Measurements from ENCODE around the gene CAMTA1. TPM values are rescaled to one million over a fixed set of nuclear protein-coding genes. Genes with fewer than 3 reads are reported as not detected.

The CAMTA1 gene
- total RNA-seq, 1 donor from 2014 or later = 47.9 TPM

DNA sequence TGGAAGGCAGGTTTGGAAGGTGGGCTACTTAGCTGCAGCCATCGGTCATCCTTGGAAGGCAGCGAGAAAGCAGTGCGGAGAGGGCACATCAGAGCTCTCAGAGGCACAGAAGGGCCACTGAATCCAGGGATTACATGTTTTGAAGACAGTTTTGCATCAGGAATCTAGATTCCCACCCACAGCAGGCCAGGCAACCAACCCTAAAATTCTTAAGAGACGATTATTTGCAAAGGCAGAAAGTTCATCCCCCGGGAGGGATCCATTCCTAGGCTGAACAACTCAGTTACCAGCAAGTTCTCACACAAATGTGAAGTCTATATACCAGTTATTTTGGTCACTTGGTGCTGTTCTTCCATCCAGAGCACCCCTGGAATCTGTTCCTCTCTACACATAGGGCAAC, 528.6 kb downstream of the CAMTA1 start:
- H3K27me3 ChIP-seq (ENCODE audit: low read depth) = no peaks in the 10 kb centered on the region
- H3K27ac ChIP-seq = no peak overlapping the region
- H3K4me3 ChIP-seq = no peak overlapping the region
- no peaks in the 10 kb centered on the region for H3K4me1 ChIP-seq
- no peak for DNase-seq
- TF ChIP-seq CTCF (IDR thresholded peaks at IDR 0.05) = no peak
- no peak for ATAC-seq
- intact Hi-C loops (cut with DNase I) = no loop called here
- no peaks in the 10 kb centered on the region for H3K36me3 ChIP-seq
- H3K9me3 ChIP-seq = peaks cover 1% of the 10 kb centered on the region

DNA sequence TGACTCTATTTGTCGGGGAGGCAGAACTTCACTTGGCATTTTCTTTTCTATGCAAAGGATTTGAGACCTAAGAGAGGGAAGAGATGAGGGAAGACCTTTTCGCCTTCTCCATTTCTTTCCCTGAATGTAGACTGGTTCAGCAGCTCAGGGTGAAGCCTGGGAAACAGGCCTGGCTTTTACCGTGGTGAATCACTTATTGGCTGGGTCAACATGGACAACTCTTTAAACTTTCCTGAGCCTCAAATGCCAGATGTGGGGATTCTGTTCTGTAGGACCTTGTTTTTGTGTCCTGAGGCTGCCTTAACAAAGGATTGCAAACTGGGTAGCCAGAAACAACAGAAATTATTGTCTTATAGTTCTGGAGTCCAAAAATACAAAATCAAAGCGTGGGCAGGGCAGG, 530.1 kb downstream of the CAMTA1 start:
- H3K27ac ChIP-seq = no peak overlapping the region
- H3K4me3 ChIP-seq = no peak overlapping the region
- no peak for TF ChIP-seq CTCF (IDR thresholded peaks at IDR 0.05)
- no peak for ATAC-seq
- intact Hi-C loops (cut with DNase I) = no loop called here
- H3K36me3 ChIP-seq = no peaks in the 10 kb centered on the region
- H3K4me1 ChIP-seq = no peaks in the 10 kb centered on the region
- no peak for DNase-seq
- no peaks in the 10 kb centered on the region for H3K27me3 ChIP-seq (ENCODE audit: low read depth)
- no peaks in the 10 kb centered on the region for H3K9me3 ChIP-seq

DNA sequence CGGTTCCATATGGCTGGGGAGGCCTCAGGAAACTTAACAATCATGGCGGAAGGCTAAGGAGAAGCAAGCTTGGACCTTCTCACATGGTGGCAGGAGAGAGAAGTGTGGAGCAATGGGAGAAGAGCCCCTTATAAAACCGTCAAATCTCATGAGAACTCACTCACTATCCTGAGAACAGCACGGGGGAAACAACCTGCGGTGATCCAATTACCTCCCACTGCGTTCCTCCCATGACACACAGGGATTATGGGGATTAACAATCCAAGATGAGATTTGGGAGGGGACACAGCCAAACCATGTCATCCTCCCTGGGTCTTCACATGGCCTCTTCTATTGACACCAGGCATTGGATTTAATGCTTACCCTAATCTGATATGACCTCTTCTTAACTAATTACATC, 530.7 kb downstream of the CAMTA1 start:
- H3K27me3 ChIP-seq (ENCODE audit: low read depth) = no peaks in the 10 kb centered on the region
- DNase-seq (no peak), ATAC-seq (no peak)
- no peak overlapping the region for H3K27ac ChIP-seq
- H3K9me3 ChIP-seq = no peaks in the 10 kb centered on the region
- intact Hi-C loops (cut with DNase I) = no loop called here
- H3K4me1 ChIP-seq = no peaks in the 10 kb centered on the region
- no peak for TF ChIP-seq CTCF (IDR thresholded peaks at IDR 0.05)
- no peak overlapping the region for H3K4me3 ChIP-seq
- H3K36me3 ChIP-seq = no peaks in the 10 kb centered on the region

DNA sequence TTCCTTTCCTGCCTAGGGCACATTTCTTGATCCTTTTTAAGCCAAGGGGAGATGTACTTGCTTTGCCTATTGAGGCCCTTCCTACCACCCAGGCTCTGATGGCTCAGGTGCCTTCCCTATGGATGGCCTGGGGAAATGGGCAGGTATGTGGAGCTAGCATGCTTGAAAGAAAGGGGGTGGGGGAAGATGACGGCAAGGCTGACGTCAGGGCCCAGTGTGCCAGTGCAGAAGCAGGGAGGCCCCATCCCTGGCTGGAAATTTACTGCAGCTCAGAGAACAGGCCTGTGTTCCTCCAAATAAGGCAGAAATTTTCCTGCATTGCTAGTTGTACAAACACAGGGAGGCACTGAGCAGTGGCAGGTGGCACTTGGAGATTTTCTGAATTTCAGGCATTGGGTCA, 532.6 kb downstream of the CAMTA1 start:
- ATAC-seq = peak in 1 of 2 donors; percentile 42
- Histone ChIP-seq H3K4me1 (no peaks in the 10 kb centered on the region), H3K36me3 (no peaks in the 10 kb centered on the region), H3K27me3 (ENCODE audit: low read depth) (no peaks in the 10 kb centered on the region), H3K4me3 (no peak overlapping the region), H3K27ac (no peak overlapping the region), H3K9me3 (no peaks in the 10 kb centered on the region)
- no peak for DNase-seq
- intact Hi-C loops (cut with DNase I) = no loop called here
- TF ChIP-seq CTCF (IDR thresholded peaks at IDR 0.05) = no peak

DNA sequence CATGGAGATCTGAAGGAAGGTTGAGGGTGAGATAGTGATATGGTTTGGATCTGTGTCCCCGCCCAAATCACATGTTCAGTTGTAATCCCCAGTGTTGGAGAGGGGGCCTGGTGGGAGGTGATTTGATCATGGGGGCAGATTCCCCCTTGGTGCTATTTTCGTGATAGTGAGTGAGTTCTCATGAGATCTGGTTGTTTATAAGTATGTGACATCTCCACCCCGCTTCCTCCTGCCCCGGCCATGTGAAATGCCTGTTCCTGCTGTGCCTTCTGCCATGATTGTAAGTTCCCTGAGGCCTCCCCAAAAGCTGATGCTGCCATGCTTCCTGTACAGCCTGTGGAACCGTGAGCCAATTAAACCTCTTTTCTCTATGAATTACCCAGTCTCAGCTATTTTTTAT, 533.9 kb downstream of the CAMTA1 start:
- Histone ChIP-seq H3K27me3 (ENCODE audit: low read depth) (no peaks in the 10 kb centered on the region), H3K36me3 (no peaks in the 10 kb centered on the region), H3K4me1 (no peaks in the 10 kb centered on the region), H3K4me3 (no peak overlapping the region), H3K27ac (no peak overlapping the region), H3K9me3 (no peaks in the 10 kb centered on the region)
- ATAC-seq = no peak
- TF ChIP-seq CTCF (IDR thresholded peaks at IDR 0.05) = no peak
- no peak for DNase-seq
- intact Hi-C loops (cut with DNase I) = no loop called here

- no peak for ATAC-seq
- Histone ChIP-seq H3K4me1 (no peaks in the 10 kb centered on the region), H3K36me3 (no peaks in the 10 kb centered on the region), H3K27ac (no peak overlapping the region), H3K27me3 (ENCODE audit: low read depth) (no peaks in the 10 kb centered on the region), H3K4me3 (no peak overlapping the region), H3K9me3 (no peaks in the 10 kb centered on the region)
- intact Hi-C loops (cut with DNase I) = no loop called here
- no peak for TF ChIP-seq CTCF (IDR thresholded peaks at IDR 0.05)
- no peak for DNase-seq
Observed at GRCh38 chr1:7320661-7321060, 535.4 kb downstream of the CAMTA1 start.

All from lower lobe of right lung (tissue), 2 donors.